NCI-H2107 treated with DMSO at 0.1 percent for 48 hours (cell line): ENCODE measurements around the gene RAD21L1.

Experiments used
- DNase-seq: peaks from one replicate; lab custom pipeline; 2025; ENCODE audit not compliant: unreplicated experiment; lab: John Stamatoyannopoulos, UW

RAD21L1 gene

DNA sequence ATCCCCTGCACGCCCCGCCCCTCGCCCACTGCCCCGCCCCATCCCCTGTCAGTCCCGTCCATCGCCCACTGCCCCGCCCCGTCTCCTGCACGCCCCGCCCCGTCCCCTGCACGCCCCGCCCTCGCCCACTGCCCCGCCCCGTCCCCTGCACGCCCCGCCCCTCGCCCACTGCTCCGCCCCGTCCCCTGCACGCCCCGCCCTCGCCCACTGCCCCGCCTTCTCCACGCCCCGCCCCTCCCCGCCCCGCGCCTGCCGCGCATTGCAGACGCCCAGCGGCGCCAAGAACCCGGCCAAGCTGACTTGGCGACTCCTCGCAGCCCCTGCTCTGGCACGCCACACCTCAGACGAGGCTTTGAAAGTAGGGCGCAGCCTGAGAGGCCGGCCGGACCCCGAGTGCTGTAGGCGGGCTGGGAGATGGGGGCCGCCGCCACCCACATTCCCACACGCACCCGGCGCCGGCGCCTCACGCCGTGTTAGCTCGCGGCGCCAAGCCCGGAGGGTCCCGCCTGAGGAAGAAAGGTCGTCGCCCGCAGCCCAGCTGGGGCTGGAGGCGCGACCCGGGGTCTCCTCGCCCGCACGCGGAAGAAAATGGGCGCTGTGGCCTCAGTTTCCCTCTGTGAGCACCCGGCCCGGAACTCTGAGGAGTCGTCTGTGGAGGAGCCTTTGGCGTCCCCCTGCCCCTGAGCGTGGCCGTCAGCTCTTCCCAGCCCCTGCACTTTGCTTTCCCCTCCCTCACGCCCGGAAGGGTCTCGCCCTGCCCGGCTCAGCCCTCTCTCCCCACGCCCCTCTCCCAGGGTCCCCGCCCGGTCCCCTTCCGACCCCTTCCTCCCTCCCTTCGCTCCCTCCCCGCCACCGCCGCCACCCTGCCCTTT, at the start of gene RAD21L1:
RAD21L1 (plus strand) TSS at position 262 of the 872 bp plus-strand sequence. CDS start 2,410 bp downstream, outside the sequence.
- DNase-seq = no peak

DNA sequence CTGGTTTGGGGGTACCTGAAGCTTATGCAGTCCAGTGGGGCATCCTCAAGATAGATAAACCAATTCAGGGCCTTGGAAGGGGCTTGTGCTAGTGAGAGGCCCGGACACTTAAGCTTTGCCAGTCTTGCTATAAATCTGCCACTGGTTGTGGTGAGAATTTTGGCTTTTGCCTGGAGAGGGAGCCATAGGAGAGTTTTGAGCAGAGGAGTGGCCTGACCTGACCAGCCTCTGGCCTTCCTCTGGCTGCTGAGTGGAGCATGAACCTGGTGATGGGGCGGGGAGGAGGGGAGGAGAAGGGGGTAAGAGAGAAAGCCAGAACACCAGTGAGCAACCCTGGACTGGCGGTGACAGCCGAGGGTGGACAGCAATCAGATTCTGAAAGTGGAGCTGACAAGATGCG, 48.2 kb upstream of the RAD21L1 start:
- no peak for DNase-seq

DNA sequence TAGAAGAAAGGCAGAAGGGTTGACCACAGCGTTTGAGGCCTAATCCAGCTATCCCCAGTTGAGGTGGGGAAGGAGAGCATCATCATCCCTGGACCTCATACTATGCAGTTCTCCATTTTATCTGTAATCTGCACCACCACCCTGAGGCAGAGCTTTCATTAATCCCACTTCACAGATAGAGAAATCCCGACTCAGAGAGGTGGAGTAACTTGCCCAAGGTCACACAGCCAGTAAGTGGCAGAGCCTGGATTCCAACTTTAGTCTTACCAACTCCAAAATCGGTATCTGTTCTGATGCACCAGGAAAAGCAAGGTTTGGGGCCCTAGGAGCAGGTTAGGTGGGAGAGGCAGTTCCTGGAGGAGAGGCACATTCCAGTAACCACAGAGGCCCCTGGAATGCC, 47.7 kb upstream of the RAD21L1 start:
- no peak for DNase-seq

DNA sequence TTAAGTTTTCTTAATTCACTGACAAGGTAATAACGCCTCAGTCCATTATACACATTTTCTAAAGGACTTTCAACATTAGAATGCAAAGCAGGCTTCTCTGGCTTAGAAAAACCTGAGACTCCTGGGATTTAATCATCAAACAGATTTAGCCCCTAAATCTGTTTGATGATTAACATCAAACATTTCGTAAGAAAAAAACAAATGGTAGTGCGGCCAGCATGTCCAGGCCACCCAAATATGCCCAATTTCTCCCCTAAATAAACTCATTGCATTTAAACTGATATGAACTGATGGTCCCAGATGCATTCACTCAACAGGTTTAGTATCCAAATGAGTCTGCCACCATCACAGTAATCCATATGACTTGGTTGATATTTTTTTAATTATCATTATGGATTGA, 47.2 kb upstream of the RAD21L1 start:
- no peak for DNase-seq

DNA sequence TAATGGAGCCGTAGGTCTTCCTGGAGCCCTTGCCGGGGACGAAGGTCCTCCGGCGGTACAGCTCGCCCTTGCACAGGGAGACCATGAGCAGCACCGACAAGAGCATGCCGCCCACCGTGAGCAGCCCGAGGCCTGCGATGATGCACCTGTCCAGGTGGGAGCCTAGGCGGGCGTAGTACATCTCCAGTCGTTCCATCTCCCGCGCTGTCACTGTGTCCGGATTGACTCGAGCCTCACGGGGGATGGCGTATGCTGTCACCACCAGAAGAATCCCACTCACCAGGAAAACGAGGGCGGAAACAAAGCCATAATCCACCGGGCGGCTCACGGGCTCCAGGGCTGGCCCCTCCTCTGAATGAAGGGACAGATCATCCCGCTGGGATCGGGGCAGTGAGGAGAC, 44.9 kb upstream of the RAD21L1 start:
- DNase-seq = no peak

DNA sequence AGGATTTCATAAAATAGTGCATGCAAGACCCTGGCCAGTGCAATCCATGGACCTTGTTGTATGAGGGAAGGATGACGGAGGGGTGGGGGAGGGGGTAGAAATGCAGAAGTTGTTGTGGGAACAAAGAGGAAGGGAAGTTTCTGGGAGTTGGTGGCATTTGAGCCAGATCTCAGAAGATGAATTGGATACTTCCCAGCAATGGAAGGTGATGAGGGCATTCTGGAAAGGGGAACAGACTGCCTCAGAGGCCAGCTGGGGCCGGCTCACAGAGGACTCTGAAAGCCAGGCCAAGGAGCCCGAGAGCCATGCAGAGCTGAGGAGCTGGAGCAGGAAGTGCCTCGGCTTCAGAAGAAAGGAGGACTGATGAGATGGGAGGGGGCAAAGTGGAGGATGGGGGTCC, 43.7 kb upstream of the RAD21L1 start:
- DNase-seq = no peak

DNA sequence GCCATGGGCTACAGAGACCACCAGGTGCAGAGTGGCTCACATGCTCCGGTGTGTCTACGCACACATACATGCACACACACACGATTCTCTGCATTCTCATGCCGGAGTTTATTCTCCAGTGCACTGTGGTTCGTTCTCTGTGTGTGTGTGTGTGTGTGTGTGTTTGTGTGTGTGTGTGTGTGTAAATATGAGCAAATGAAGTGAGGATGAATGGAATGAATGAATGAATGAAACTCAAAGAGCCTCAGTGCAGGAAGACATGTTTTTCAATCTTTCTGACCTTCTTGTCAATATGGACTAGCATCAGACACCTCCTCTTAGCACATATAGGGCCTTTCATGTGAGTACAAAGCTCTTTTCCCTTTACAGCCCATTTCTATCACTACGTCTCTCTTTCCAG, 42.7 kb upstream of the RAD21L1 start:
- no peak for DNase-seq

DNA sequence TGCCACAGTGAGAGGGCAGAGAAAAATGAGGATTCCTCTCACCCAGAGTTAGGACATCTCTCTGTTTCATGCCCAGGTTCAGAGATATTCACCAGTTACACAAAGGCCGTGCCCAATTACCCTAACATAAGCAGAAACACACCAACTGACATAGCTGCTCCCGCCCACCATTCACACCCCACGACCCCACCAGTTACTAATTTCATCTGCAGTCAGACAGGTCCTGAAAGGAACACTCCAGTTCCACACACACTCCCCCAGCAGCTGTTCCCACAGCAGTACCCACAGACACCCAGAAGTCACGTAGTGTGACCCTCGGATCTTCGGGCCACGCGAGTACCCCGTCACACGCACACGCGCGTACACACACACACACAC, 41.6 kb upstream of the RAD21L1 start:
- DNase-seq = no peak

DNA sequence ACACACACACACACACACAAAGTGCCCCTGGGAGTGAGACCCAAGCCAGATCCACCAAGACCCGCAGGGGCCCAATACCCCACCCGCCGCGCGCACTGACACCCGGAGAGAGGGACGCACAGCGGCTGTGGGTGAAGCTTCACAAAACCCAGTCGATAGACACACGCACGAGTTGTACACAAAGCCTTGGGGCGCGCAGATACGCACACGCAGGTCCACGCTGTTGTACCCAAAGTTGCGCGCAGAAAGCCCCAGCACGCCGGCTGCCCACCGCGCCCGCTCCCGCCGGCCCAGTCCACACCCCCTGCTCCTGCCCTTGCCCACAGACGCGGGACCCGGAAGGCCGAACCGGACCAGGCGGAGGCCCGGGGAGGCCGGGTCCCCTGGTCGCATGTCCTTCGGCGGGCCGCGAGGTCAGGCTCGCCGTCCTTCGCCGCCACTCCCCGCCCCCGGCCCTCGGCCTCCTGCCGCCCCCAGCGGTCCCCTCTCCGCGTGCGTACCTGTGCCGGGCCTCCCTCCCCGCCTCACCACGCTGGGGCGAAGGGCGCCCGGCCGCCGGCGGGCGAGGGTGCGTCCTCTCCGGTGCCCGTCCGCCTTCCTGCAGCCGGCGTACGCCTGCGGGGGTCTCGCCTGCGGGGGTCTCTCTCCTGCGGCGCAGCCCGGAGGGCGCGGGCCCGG, 41.1 kb upstream of the RAD21L1 start, which contains the start of gene TMEM74B:
TMEM74B (minus strand) TSS at position 344 of the 678 bp plus-strand sequence. CDS start 1,180 bp downstream, outside the sequence.
- no peak for DNase-seq

DNA sequence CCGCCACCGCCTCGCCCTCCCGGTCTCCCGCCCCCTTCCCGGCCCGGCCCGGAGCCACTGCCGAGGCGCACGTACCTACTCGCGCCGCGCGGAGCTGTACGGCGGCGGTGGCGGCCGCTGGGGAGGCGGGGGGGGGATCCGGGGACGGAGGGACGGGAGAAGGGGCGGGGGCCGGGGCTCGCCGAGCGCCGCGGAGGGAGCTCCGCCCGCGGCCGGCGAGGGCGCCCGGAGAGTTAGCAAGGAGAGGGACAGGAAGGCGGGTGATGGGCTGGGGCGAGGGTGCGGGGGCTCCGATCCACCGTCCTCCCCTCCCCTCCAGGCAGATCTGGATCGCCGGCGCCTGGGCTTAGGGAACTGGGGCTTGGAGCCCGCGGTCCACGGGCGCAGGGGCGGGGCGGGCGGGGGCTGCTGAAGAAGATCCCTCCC, 40.5 kb upstream of the RAD21L1 start:
- DNase-seq = no peak

DNA sequence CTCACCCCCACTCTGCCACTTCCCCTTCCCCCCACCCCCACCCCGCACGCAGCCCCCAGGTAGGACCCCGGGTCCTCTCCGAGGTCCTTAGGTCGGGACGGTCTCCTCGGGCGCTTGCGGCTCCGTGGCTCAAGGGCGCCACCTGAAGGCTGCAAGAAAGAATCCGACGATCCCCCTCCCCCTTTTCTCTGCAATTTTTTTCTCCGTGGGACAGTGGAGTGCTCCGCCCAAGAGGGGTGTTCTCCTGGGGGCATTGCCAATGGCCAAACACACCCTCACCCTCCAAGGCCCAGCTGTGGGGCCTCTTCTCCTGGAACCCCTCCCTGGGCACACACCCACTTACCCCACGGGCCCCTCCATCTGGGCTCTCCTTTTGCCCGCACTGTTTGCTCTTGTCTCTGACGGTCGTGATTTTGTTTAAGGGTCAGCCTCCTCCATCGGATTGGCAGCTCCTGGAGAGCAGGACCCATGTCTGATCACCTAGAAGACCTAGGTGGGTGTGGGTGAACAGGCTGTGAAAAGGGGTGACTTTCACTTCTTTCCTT, 40.0 kb upstream of the RAD21L1 start:
- DNase-seq = no peak

DNA sequence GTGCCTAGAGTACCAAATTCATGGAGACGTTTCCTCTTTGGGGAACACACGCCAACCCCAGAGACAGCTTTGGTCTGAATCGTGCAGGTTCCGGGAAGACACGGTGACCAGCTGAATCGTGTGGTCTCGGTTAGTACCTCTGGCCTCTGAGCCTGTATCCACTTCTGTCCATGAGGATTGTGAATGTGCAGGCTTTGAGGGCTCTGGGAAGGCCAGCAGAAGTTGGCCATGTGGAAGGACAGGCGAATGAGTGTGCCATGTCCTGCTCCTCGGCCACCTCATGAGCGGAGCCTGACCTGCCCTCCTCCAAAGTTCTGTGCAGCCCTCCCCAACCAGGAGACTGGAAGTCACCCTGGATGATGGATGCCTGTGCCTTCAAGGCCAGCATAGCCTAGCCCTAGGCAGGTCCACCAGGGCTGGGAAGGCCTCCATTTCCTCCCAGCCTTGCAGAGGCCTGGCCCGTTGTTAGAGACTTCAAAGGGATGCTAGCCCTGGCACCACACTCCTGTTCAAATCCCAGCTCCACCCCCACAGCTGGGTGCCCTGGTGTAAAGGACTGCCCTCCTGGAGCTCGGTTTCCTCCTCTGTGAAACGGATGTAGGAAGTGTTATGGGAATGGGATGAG, 39.4 kb upstream of the RAD21L1 start:
- DNase-seq = no peak

DNA sequence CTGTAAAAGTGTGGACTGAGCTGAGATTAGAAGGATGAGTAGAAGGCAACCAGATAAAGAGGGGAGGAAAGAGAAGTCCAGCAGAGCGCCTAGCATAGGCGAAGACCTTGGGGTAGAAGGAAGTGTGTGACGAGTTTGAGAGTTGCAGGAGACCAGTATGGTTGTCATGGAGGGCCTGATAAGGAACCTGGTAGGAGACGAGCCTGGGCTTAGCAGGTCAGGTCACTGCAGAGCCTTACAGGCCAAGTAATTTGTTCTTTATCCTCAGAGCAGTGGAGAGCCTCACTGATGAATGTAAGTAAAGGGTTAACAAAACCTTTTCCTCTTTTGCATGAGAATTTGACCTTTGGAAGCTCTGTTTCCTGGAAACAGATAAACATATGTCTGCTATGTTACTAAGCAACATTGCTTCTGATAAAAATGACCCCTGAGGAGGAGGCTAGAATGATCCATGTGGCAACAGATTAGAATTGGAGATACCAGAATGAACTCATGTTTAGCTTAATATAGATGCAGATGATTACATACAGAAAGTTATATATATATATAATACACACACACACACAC, 38.2 kb upstream of the RAD21L1 start:
- no peak for DNase-seq

DNA sequence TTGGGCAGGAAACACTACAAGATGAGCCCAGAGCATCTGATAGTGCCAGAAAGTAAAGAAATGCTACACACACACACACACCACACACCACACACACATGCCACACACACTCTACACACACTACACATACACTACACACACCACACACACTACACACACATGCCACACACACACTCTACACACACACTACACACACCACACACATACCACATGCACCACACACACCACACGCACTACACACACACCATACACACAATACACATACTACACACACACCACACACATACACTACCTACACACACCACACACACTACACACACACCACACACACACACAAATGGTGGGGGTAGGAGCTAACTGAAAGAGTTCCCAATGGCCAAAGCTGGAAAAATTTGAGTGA, 37.5 kb upstream of the RAD21L1 start:
- DNase-seq = no peak

DNA sequence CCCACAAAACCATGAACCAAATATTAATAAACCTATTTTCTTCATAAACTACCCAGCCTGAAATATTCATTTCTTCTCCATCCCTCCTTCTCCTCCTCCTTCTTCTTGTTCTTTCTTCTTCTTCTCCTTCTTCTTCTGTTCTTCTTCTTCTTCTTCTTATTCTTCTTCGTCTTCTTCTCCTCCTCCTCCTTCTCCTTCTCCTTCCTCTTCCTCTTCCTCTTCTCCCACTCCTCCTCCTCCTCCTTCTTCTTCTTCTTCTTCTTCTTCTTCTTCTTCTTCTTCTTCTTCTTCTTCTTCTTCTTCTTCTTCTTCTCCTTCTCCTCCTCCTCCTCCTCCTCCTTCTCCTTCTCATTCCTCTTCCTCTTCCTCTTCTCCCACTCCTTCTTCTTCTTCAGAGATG, 36.0 kb upstream of the RAD21L1 start:
- no peak for DNase-seq

DNA sequence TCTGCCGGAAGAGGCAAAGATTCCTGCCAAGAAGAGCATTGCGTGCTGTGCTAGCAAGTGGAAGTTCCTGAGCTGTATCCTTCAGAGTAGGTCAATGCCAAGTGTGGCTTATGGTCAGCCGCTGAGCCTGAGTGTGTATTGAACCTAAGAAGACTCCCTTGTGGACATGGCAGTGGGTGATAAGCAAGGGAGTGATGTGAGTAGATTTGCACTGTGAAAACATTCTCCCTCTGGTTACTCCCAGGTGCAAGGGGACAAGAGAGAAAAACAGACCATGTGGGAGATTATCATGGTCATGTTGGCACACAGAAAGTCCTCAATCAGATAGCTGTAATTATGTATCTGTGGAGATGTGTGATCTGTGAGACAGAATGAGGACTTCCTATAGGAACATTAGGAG, 35.0 kb upstream of the RAD21L1 start:
- DNase-seq = no peak

DNA sequence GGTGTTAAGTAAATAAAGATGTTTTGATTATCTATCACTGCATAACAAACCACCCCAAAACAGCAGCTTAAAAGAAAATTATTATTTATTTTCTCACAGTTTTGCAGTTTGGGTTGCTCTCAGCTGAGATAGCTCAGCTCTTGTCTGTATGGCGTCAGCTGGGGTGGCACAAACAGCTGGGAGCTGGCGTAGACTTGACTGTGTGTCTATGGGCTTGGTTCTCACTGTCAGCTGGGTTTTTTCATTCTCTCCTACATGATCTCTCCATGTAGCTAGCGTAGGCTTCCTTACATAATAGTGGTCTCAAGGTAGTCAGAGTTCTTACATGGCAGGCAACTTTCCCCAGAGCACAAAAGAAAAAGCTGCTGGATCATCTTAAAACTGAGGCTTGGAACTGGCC, 34.5 kb upstream of the RAD21L1 start:
- DNase-seq = no peak

DNA sequence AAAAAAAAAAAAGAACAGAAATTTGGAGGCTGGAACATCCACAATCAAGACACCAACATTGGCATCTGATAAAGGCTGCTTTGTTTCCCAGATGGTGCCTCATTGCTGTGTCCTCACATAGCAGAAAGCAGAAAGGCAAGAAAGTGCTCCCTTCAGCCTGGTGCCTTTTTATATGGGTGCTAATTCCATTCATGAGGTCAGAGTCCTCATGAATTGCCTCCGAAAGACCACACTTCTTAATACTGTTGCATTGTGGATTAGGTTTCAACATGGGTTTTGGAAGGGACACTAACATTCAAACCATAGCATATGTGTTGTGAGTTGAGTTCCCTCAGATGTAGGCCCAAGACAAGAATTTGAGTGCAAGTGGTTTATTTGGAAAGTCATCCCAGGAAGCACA, 30.6 kb upstream of the RAD21L1 start:
- no peak for DNase-seq

DNA sequence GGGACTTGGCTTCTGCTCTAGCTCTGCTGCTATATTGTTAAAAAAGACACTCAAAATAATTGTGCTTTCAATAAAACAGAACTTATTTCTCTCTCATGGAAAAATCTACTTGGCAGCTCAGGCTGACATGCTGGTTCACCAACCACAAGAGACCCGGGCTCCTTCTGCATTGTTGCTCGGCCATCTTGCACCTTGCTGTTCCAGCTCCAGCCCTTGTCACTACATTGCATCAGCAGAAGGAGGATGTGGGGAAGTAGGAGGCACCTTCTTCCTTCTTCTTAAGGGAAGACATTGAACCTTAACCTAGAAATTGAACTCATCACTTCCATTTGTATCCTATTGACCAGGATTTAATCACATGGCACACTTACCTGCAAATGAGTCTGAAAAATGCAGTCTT, 29.2 kb upstream of the RAD21L1 start:
- DNase-seq = no peak

DNA sequence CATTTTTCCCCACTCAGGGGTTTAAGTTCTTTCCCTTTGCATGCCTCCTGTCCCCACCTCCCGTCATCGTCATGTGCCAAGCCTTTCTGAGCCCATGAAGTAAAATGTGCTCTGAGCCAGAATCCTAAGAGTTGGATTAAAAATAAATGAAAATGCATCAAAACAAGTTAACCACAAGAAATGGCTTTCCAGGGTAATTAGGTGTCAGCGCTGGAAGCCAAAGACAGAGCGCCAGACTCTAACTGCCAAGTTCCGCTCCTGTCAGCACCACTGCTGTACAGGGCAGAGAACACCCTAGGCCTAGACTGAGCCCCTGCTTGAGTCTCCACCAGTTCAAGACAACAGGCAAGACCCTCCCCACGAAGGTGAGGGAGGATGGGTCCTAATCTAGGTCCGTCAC, 28.0 kb upstream of the RAD21L1 start:
- DNase-seq = no peak

DNA sequence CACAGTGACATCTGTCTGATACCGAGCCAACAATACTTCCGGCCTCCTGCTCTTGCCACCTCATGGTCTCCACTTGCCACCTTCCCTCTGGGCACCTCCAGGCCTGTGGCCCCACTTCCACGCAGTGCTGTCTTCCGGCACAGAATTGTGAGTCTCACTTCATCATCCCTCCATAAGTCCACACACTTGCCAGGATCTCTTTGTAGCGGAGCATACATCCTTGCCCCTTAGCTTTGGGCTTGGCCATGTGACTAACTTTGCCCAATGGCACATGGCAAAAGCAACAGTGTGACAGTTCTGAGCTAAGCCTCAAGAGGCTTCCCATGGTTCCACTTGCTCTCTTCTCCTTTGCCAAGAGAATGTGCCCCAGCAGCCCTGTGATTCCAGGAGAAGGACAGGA, 27.1 kb upstream of the RAD21L1 start:
- DNase-seq = no peak
